HT-29 (cell line): Measurements from ENCODE around the gene CXCR6. TPM values are rescaled to one million over a fixed set of nuclear protein-coding genes. Genes with fewer than 3 reads are reported as not detected.

Experiments
- DNase-seq: peaks from one replicate; pipeline ENCODE4 v3.0.0-alpha.2; 2015; ENCODE audit warnings: low spot score
- total RNA-seq: library from RNA; depleted of rRNA; stranded (reverse); fragments of >200 nt; shearing (Covaris generic); gene quantifications from 2 replicates; pipeline ENCODE4 v1.2.3, GENCODE V29; 2014

The CXCR6 gene
- total RNA-seq, 1 experiment from 2014 or later, result not detected

- no peak for DNase-seq
These were observed 24.9 kb downstream of the CXCR6 start for GRCh38 chr3:45968149-45968548.

- DNase-seq, result no peak
These were observed 25.4 kb downstream of the CXCR6 start for GRCh38 chr3:45968706-45969105.

- DNase-seq, result no peak
These were observed 25.9 kb downstream of the CXCR6 start for GRCh38 chr3:45969116-45969515.

DNA sequence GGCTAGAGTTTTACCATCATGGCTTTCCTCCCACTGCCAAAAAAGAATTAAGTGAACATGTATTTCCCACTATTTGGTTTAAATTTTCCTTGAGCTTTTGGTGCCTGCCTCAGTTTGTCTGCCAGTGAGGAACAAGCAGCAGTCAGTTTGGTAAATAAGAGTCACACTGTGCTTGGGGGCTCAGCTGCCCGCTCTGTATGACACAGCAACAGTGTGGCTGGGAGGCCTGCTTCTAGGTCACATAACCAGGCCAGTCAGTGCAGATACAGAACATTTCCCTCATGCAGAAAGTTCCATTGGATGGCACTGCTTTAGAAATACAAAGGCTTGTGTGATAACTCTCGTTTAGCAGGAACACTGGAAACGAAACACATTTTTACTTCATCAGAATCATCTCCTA, 26.7 kb downstream of the CXCR6 start:
- DNase-seq, result no peak

GRCh38 chr3:45972534-45973402, 29.5 kb downstream of the CXCR6 start:
- DNase-seq, result no peak

DNA sequence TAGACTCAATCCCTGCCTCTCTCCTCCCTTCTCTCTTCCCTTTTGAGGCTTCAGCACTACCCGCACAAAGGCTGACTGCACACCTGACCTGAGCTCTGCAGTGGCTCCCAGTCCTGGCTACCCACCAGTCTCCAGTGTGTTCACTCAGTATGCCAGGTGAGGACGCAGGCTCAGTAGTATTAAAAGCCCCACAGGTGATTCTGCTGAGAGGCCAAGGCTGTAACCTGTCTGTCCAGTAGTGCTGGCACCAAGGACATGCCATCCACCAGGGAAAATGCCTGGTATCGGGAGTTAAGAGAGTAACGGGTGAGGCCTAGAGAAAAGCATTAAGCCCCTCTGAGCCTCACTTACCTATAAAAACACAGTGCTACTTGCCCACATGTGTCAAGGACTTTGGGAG, 31.4 kb downstream of the CXCR6 start:
- DNase-seq, result no peak

GRCh38 chr3:45975686-45976085, 32.4 kb downstream of the CXCR6 start:
- DNase-seq, result no peak

- no peak for DNase-seq
These were observed 33.2 kb downstream of the CXCR6 start for GRCh38 chr3:45976191-45977091.

DNA sequence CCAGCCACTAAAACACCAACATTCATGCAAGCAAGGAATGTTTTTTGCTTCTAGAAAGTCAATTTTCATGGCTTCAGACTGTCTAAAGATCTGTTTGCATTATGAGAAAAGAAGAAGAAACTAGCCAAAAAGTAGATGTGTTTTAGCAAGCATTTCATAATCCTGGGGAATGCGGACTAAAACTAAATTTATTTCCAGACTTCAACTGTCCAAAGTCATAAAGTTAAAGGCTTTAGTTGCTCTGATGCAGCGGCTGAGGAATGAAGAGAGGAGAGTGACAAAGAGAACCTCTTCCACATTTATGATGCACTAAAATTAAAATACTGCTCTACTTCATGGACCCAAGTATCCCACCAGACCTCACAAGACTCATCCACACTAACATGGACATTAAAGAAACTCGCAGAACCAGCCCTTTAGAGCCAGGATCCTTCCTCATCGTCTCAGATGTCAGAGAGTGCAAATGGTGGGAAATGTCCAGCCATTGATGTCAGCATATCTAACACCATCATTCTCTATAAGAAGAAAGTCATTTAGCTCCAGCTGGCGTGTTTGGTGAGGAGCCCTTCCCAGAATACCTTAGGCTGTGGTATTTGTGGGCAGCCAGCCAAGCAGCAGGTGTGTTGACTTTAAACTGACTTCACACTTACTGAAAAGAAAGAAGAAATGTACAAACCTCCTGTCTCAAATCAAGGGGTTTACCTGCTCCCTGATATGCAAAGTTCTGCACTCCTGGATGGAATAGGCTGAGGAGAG, 34.9 kb downstream of the CXCR6 start:
- peak; percentile 89 for DNase-seq

DNA sequence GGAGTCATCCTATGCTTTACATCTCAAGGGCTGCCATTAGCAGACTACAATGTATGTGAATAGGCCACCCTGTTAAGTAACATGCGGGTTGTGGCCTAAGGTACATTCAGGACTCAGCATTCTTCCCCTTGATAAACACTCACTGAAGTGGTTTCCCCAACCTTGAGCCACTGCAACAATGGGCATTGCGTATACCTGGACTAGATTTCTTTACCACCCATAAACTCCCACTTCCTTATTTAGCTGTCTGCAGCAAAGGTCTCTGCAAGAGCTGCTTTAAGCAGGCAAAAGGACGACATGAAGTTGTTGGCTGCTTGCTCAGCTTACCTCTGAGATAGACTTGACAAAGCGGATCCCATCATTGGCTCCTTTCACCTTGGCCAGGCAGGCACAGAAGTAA, 36.1 kb downstream of the CXCR6 start:
- no peak for DNase-seq

DNA sequence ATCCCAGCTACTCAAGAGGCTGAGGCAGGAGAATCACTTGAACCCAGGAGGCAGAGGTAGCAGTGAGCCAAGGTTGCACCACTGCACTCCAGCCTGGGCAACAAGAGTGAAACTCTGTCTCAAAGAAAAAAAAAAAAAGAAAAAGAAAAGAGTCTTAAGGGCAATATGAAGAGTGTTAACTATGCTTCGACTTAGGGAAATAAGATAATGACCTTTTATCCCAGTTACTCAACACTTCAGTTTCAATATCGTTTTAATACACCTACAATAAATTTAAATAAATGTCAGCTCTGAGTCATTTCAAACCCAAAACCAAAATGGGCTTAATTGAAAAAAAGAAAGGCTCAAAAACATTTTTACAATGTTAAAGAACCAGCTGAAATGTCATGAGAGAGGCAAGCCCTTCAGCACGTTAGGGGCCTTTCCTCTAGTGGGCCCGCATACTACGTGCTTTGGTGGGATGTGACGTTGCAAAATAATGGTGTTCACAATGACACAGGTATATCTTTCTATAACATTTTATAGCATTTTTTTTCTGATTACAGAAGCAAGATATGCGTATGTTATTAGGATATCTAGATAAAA, 37.1 kb downstream of the CXCR6 start:
- DNase-seq, result no peak

DNA sequence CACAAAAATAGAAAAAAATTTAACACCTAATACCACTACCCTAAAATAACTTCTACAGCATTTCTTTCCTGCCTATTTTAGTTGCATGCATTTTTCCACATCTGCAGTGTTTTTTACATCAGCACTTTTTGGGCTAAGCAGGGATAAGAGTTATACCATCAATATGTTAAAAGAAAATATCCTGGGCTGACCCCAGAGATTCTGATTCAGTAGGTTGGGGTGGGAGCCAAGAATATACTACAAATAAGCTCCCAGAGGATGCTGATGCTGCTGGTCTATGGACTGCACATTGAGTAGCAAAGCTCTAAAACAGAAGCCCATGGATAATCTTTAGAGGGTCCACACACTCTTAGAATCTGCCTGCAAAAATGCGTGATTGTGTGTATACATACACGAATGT, 37.6 kb downstream of the CXCR6 start:
- no peak for DNase-seq

GRCh38 chr3:45981346-45982074, 38.2 kb downstream of the CXCR6 start:
- no peak for DNase-seq

DNA sequence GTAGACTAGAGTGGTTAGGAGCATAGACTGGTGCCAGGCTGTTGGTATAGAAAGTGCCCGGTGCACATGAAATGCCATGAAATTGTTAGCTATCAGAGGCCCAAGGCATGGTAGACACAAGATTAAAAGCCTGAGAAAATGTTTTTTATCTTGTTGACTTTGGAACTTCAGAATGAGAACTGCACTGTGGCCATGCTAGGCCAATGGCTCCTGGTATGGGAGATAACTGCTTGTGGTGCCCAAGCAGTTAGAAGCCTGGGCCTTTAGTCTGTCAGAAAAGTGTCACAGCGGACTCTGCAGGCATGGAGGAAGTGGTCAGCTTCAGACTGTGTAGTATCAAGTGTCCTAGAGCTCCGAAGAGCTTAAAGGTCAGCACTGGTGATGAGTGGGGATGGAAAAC, 40.5 kb downstream of the CXCR6 start:
- DNase-seq, result no peak

- DNase-seq, result no peak
These were observed 41.4 kb downstream of the CXCR6 start for GRCh38 chr3:45984331-45985312.

- DNase-seq, result no peak
These were observed 42.5 kb downstream of the CXCR6 start for GRCh38 chr3:45985532-45986302.

GRCh38 chr3:45986303-45986982, 43.2 kb downstream of the CXCR6 start:
- DNase-seq, result peak; percentile 74
